Activated naive CD4-positive, alpha-beta T cell treated with anti-CD3 and anti-CD28 coated beads, Interleukin-2, amount 50 U/mL, for 72 hours (primary cell): ENCODE data around the gene ATCAY. TPM values are rescaled to one million over a fixed set of nuclear protein-coding genes. Genes with fewer than 3 reads are reported as not detected.
"Not testable (repeated sequence)": the region's sequence is repeated elsewhere in the genome, so short reads cannot be mapped to it uniquely, and the experiment has no call there.

Source experiments
- ATAC-seq, 2 donors: fragments of 150-1000 bp; cut with Tn5 transposase; 2 replicates each; pipeline ENCODE4 v1.10.0; 2021; ENCODE audit warnings: mild to moderate bottlenecking in 2 of 2, moderate library complexity in 2 of 2
- DNase-seq, 2 donors: peaks; one replicate each; pipeline ENCODE4 v3.0.0; 2021 to 2022; ENCODE audit warnings: low spot score in 2 of 2
- H3K27ac Mint-ChIP-seq, 2 donors: one replicate each; pipeline ENCODE4 v1.8.0; 2022; ENCODE audit warnings: mild to moderate bottlenecking in 2 of 2, mixed read lengths in 2 of 2
- H3K36me3 Mint-ChIP-seq, 2 donors: one replicate each; pipeline ENCODE4 v1.8.0; 2022; ENCODE audit warnings: mixed read lengths in 2 of 2
- H3K9me3 Mint-ChIP-seq, 2 donors: one replicate each; pipeline ENCODE4 v1.8.0; 2022; ENCODE audit warnings: mixed read lengths in 2 of 2
- total RNA-seq, 2 donors: library from RNA; stranded (reverse); gene quantifications; one replicate each; pipeline ENCODE4 v1.2.3, GENCODE V29; 2022

The ATCAY gene
- total RNA-seq, 2 donors from 2014 or later, result 0.39 TPM; not detected in 1

- no peak for DNase-seq
- no peak for ATAC-seq
- peaks cover 5 to 27% of the 10 kb centered on the region in 2 donors for H3K36me3 Mint-ChIP-seq
- H3K27ac Mint-ChIP-seq, result no peak overlapping the region
- peaks cover 4 to 17% of the 10 kb centered on the region in 2 donors for H3K9me3 Mint-ChIP-seq
These were observed 30.0 kb upstream of the ATCAY start for GRCh38 chr19:3850320-3850972.

GRCh38 chr19:3851254-3852176 lies 29.0 kb upstream of the ATCAY start:
- peaks cover 5 to 27% of the 10 kb centered on the region in 2 donors for H3K36me3 Mint-ChIP-seq
- DNase-seq (no peak), ATAC-seq (no peak)
- H3K27ac Mint-ChIP-seq, result no peak overlapping the region
- peaks cover 4 to 17% of the 10 kb centered on the region in 2 donors for H3K9me3 Mint-ChIP-seq

GRCh38 chr19:3852177-3852511 lies 28.3 kb upstream of the ATCAY start:
- ATAC-seq (no peak), DNase-seq (no peak)
- peaks cover 4 to 17% of the 10 kb centered on the region in 2 donors for H3K9me3 Mint-ChIP-seq
- H3K27ac Mint-ChIP-seq, result no peak overlapping the region
- peaks cover 5 to 27% of the 10 kb centered on the region in 2 donors for H3K36me3 Mint-ChIP-seq

GRCh38 chr19:3852614-3853254 lies 27.8 kb upstream of the ATCAY start:
- Mint-ChIP-seq H3K9me3 (peaks cover 4 to 17% of the 10 kb centered on the region in 2 donors), H3K27ac (no peak overlapping the region), H3K36me3 (peaks cover 5 to 27% of the 10 kb centered on the region in 2 donors)
- ATAC-seq (peak in 1 of 2 donors; percentile 71), DNase-seq (no peak)

GRCh38 chr19:3855320-3855719 lies 25.2 kb upstream of the ATCAY start:
- ATAC-seq, result no peak
- Mint-ChIP-seq H3K9me3 (peaks cover 4 to 13% of the 10 kb centered on the region in 2 donors), H3K36me3 (peaks cover 5 to 21% of the 10 kb centered on the region in 2 donors), H3K27ac (no peak overlapping the region)
- DNase-seq, result no peak

- H3K27ac Mint-ChIP-seq, result no peak overlapping the region
- DNase-seq, result no peak
- H3K9me3 Mint-ChIP-seq, result no peaks in the 10 kb centered on the region
- ATAC-seq, result no peak
- H3K36me3 Mint-ChIP-seq, result peaks cover under 1% of the 10 kb centered on the region in 2 donors
These were observed 23.0 kb upstream of the ATCAY start for GRCh38 chr19:3857449-3858003.

- Mint-ChIP-seq H3K9me3 (no peaks in the 10 kb centered on the region), H3K36me3 (no peaks in the 10 kb centered on the region), H3K27ac (no peak overlapping the region)
- no peak for DNase-seq
- no peak for ATAC-seq
These were observed 20.0 kb upstream of the ATCAY start for GRCh38 chr19:3860499-3860898.

GRCh38 chr19:3862826-3863500 lies 17.5 kb upstream of the ATCAY start:
- H3K27ac Mint-ChIP-seq, result no peak overlapping the region
- no peaks in the 10 kb centered on the region for H3K9me3 Mint-ChIP-seq

GRCh38 chr19:3863648-3864047 lies 16.8 kb upstream of the ATCAY start:
- ATAC-seq (no peak), DNase-seq (no peak)
- Mint-ChIP-seq H3K27ac (no peak overlapping the region), H3K36me3 (peaks cover 0 to 4% of the 10 kb centered on the region in 2 donors), H3K9me3 (no peaks in the 10 kb centered on the region)

More at GRCh38 chr19:3862826-3863500, 17.5 kb upstream of the ATCAY start:
- ATAC-seq (no peak), DNase-seq (no peak)
- peaks cover 0 to 4% of the 10 kb centered on the region in 2 donors for H3K36me3 Mint-ChIP-seq

GRCh38 chr19:3866910-3867638 lies 13.4 kb upstream of the ATCAY start:
- DNase-seq (no peak), ATAC-seq (no peak)
- H3K9me3 Mint-ChIP-seq, result peaks cover 6 to 7% of the 10 kb centered on the region in 2 donors
- H3K36me3 Mint-ChIP-seq, result peaks cover 8 to 13% of the 10 kb centered on the region in 2 donors
- H3K27ac Mint-ChIP-seq, result no peak overlapping the region

GRCh38 chr19:3867971-3868769 lies 12.3 kb upstream of the ATCAY start:
- no peak overlapping the region for H3K27ac Mint-ChIP-seq
- DNase-seq (no peak), ATAC-seq (no peak)
- H3K36me3 Mint-ChIP-seq, result peaks cover 8 to 13% of the 10 kb centered on the region in 2 donors
- H3K9me3 Mint-ChIP-seq, result peaks cover 6 to 7% of the 10 kb centered on the region in 2 donors

- Mint-ChIP-seq H3K27ac (no peak within 1 kb of the TSS), H3K36me3 (peaks cover 8 to 13% of the 10 kb centered on the region in 2 donors), H3K9me3 (peaks cover 6 to 7% of the 10 kb centered on the region in 2 donors)
- DNase-seq (no peak), ATAC-seq (peak in 1 of 2 donors; percentile 37)
These were observed 11.6 kb upstream of the ATCAY start, which contains the start of gene ZFR2 for GRCh38 chr19:3868770-3869456. TSS of gene ZFR2 (minus strand) at chr19:3869038. CDS start at chr19:3869017, 21 bp downstream.

- ATAC-seq (no peak), DNase-seq (no peak)
- peaks cover 6 to 7% of the 10 kb centered on the region in 2 donors for H3K9me3 Mint-ChIP-seq
- no peak overlapping the region for H3K27ac Mint-ChIP-seq
- H3K36me3 Mint-ChIP-seq, result peaks cover 8% of the 10 kb centered on the region in 2 donors
These were observed 7.3 kb upstream of the ATCAY start for GRCh38 chr19:3873151-3873550.

GRCh38 chr19:3874695-3875094 lies 5.8 kb upstream of the ATCAY start:
- H3K27ac Mint-ChIP-seq, H3K36me3 Mint-ChIP-seq, DNase-seq, ATAC-seq, H3K9me3 Mint-ChIP-seq: not testable (repeated sequence)
